Measurements from ENCODE around the gene LSM7.

DNA sequence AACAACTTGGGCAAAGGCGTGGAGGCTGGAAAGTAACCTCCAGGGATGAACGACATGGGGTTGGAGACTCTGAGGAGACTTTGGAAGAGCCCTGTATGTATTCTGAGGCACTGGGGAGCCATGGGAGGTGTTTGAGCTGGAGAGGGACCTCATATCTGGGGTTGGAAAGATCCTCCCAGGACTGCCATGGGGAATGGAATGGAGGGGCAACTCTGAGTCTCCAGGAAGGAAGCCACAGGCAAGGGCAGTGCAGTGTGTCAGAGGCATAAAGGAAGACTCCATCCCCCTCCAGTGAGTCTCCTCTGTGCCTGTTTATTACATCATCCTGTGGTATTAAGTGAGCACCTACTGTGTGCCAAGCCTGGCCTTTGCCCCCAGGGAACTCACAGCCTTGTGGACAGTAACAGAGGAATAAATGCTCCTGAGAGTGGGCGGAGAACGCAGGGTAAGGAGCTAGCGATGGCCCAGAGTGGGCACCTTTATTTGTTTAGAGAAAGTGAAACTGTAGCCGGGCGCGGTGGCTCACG lies 54.1 kb downstream of the LSM7 start:
- no peak for TF ChIP-seq POLR2A (IDR thresholded peaks at IDR 0.05)
- no peak for TF ChIP-seq CTCF (IDR thresholded peaks at IDR 0.05)

All from lower leg skin (tissue), 3 donors.